ENCODE measurements around the gene ITGB2.
A peak's percentile ranks its signal among the peaks of the same experiment; 100 is the strongest.

ITGB2 gene

GRCh38 chr21:44939532-44940115 lies 18.9 kb upstream of the ITGB2 start, which contains the start of gene SLX9:
SLX9 (plus strand) TSS chr21:44940029; CDS start chr21:44940058, 29 bp downstream.
- peaks cover 19% of the 10 kb centered on the region for H3K4me1 Mint-ChIP-seq
- TF ChIP-seq CTCF (IDR thresholded peaks at IDR 0.05; ENCODE audit: unreplicated experiment in 3 of 3), result no peak
- peak within 1 kb of the TSS; percentile 89 to 93 (median 93) for H3K4me3 Mint-ChIP-seq
- peaks cover 7% of the 10 kb centered on the region for H3K36me3 Mint-ChIP-seq (ENCODE audit: low read depth)
- peak within 1 kb of the TSS; percentile 56 to 75 (median 68) for H3K27ac Mint-ChIP-seq
- peaks cover 11% of the 10 kb centered on the region for H3K27me3 Mint-ChIP-seq (ENCODE audit: low read depth)
- H3K9me3 Mint-ChIP-seq, result no peaks in the 10 kb centered on the region

DNA sequence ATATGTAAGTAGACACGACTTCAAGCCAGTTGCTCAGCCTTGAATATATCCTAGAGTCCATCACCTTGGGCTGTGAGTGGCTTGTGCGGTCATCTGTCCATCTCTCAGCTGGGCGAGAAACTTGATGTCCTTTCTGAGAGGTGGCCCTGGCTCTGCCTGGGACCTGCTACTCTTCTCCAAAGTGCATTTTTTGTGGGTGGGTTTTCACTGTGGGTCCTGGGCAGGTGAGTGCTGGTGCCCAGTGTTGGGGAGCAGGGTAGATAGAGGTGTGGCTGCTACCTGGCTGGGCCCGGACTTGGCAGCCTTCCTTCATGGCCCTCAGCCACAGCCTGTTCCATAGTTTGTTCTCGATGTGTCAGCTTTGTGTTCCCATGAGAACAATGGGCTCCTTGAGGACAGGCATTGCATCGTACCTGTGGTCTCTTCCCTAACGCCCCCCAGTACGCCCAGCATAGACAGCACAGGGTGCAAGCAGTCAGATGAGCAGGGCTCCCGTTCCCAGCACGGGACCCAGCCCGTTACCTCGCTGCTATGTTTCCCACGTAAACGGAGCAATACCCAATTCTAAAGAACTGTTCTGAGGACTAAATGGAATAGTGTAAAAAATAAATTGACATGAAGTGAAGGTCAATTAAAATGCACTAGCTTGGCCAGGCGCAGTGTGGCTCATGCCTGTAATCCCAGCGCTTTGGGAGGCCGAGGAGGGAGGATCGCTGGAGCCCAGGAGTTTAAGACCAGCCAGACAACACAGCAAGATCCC lies 18.3 kb upstream of the ITGB2 start:
- H3K9me3 Mint-ChIP-seq, result no peaks in the 10 kb centered on the region
- no peak for TF ChIP-seq CTCF (IDR thresholded peaks at IDR 0.05; ENCODE audit: unreplicated experiment in 3 of 3)
- H3K36me3 Mint-ChIP-seq (ENCODE audit: low read depth), result peaks cover under 1% of the 10 kb centered on the region
- peak overlapping the region; percentile 52 to 75 (median 56) for H3K27ac Mint-ChIP-seq
- peaks cover 18% of the 10 kb centered on the region for H3K27me3 Mint-ChIP-seq (ENCODE audit: low read depth)
- H3K4me1 Mint-ChIP-seq, result peaks cover 19% of the 10 kb centered on the region
- H3K4me3 Mint-ChIP-seq, result peak overlapping the region; percentile 89 to 93 (median 93)

DNA sequence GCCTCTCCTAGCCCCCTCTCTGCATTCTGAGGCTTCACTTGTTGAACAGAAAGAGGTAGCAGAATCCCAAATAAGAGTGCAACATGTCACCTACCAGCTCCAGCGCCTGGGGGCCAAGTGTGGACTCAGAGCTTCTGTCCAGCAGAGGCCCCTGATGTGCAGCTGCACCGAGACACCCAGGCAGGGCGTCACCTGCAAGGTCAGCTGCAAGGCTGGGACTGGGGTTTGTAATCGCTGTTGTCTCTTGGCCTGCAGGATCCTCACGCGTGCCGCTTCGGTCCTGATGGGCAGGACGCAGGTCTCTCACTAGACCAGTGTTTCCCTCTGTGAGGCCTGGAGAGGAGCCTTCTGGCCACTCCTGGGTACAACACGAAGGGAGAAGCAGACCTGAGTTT lies 14.8 kb upstream of the ITGB2 start:
- peaks cover 47% of the 10 kb centered on the region for H3K27me3 Mint-ChIP-seq (ENCODE audit: low read depth)
- H3K36me3 Mint-ChIP-seq (ENCODE audit: low read depth), result no peaks in the 10 kb centered on the region
- no peak for TF ChIP-seq CTCF (IDR thresholded peaks at IDR 0.05; ENCODE audit: unreplicated experiment in 3 of 3)
- H3K9me3 Mint-ChIP-seq, result no peaks in the 10 kb centered on the region
- H3K4me1 Mint-ChIP-seq, result peaks cover 11% of the 10 kb centered on the region
- no peak overlapping the region for H3K4me3 Mint-ChIP-seq
- no peak overlapping the region for H3K27ac Mint-ChIP-seq

DNA sequence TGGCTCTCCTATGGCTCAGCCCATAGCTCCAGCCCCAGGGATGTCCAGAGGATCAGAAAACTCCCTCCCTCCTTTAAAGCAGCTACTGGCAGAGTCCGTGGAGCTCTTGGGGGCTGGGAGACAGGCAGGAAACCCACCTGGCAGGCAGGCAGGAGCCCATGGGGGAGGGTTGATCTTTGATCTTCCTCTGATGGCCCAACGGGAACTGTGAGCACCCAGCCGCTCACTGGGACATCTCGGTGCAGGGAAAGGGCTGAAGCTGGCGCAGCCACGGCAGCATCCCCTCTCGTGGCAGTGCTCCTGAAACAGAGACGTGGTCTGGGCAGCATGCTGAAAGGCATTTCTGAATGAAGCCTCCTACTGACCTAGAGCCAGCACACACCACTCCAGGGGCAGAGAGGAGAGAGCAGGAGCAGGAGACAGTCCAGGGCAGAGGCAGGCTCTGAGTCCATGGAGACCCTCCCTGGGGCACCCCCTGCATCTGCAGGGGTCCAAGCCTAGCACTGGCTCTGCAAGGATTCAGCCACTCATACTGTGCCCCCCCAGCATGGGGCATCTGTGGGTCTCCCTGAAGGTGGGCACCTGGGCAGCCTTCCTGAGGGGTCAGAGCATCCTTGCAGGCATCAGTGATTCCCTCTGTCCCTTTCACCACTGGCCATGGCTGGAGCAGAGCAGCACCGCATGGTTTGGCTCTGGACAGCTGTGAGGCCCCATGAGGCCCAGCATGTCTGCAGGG lies 14.3 kb upstream of the ITGB2 start:
- Mint-ChIP-seq H3K27me3 (ENCODE audit: low read depth) (peaks cover 52% of the 10 kb centered on the region), H3K9me3 (no peaks in the 10 kb centered on the region), H3K4me1 (peaks cover 9% of the 10 kb centered on the region), H3K27ac (no peak overlapping the region), H3K36me3 (ENCODE audit: low read depth) (no peaks in the 10 kb centered on the region), H3K4me3 (no peak overlapping the region)
- TF ChIP-seq CTCF (IDR thresholded peaks at IDR 0.05; ENCODE audit: unreplicated experiment in 3 of 3), result no peak

DNA sequence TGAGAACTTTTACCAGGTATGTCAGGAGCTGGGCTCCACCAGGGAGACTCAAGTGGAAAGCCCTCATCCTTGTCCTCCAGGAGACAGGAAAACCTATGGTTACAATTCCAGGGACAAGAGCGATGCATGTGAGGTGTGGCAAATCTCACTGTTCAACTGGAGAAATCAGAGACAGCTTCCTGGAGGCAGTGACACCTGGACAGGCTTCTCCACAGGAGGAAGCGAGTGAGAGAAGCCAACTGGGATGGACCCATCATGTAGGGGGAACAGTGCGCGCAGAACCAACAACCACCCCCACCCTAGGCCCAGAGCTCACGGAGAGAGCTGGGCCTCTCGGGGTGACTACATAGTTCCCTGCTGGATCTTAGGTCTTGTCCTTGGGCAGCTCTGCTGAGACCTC lies 13.6 kb upstream of the ITGB2 start:
- H3K27me3 Mint-ChIP-seq (ENCODE audit: low read depth), result peaks cover 59% of the 10 kb centered on the region
- TF ChIP-seq CTCF (IDR thresholded peaks at IDR 0.05; ENCODE audit: unreplicated experiment in 3 of 3), result no peak
- H3K4me1 Mint-ChIP-seq, result peaks cover 12% of the 10 kb centered on the region
- no peaks in the 10 kb centered on the region for H3K9me3 Mint-ChIP-seq
- no peak overlapping the region for H3K27ac Mint-ChIP-seq
- peak overlapping the region in 1 of 3 experiments; percentile 12 for H3K4me3 Mint-ChIP-seq
- no peaks in the 10 kb centered on the region for H3K36me3 Mint-ChIP-seq (ENCODE audit: low read depth)
